IPS-NIHi7 (cell line): ENCODE results near the gene ZCCHC24.

ENCODE experiments used
- DNase-seq: peaks from one replicate; pipeline ENCODE4 v3.0.0; 2012; ENCODE audit warnings: mixed read lengths; ENCODE audit errors: extremely low spot score

Gene ZCCHC24

GRCh38 chr10:79445161-79445976 is at the start of gene ZCCHC24:
Gene ZCCHC24 (minus strand): TSS chr10:79445624. CDS start chr10:79445440, 184 bp downstream.
- peak; percentile 98 for DNase-seq

GRCh38 chr10:79493806-79494205 is 48.4 kb upstream of the ZCCHC24 start:
- no peak for DNase-seq

- DNase-seq: no peak
These were observed 47.4 kb upstream of the ZCCHC24 start for GRCh38 chr10:79492839-79493238.

- DNase-seq: no peak
These were observed 46.8 kb upstream of the ZCCHC24 start for GRCh38 chr10:79492256-79492655.

- peak; percentile 44 for DNase-seq
These were observed 45.9 kb upstream of the ZCCHC24 start for GRCh38 chr10:79491143-79491835.

GRCh38 chr10:79490400-79491142 is 45.1 kb upstream of the ZCCHC24 start:
- DNase-seq: no peak

GRCh38 chr10:79488870-79489269 is 43.4 kb upstream of the ZCCHC24 start:
- DNase-seq: no peak

- peak; percentile 54 for DNase-seq
These were observed 42.9 kb upstream of the ZCCHC24 start for GRCh38 chr10:79488336-79488735.

GRCh38 chr10:79487296-79488194 is 42.1 kb upstream of the ZCCHC24 start:
- DNase-seq: peak; percentile 94

GRCh38 chr10:79484476-79484875 is 39.1 kb upstream of the ZCCHC24 start:
- no peak for DNase-seq

GRCh38 chr10:79483948-79484347 is 38.5 kb upstream of the ZCCHC24 start:
- DNase-seq: no peak

GRCh38 chr10:79483299-79483698 is 37.9 kb upstream of the ZCCHC24 start:
- DNase-seq: no peak

GRCh38 chr10:79482741-79483140 is 37.3 kb upstream of the ZCCHC24 start:
- no peak for DNase-seq

- no peak for DNase-seq
These were observed 36.9 kb upstream of the ZCCHC24 start for GRCh38 chr10:79482304-79482703.

- DNase-seq: no peak
These were observed 34.0 kb upstream of the ZCCHC24 start for GRCh38 chr10:79479283-79479909.

- DNase-seq: no peak
These were observed 32.0 kb upstream of the ZCCHC24 start for GRCh38 chr10:79477456-79477855.

- no peak for DNase-seq
These were observed 31.2 kb upstream of the ZCCHC24 start for GRCh38 chr10:79476645-79477044.

GRCh38 chr10:79475877-79476276 is 30.5 kb upstream of the ZCCHC24 start:
- DNase-seq: no peak

- no peak for DNase-seq
These were observed 29.8 kb upstream of the ZCCHC24 start for GRCh38 chr10:79475119-79475653.

- no peak for DNase-seq
These were observed 28.2 kb upstream of the ZCCHC24 start for GRCh38 chr10:79473496-79474095.
